HepG2 (cell line): ENCODE data around the gene FCER1G. TPM values are rescaled to one million over a fixed set of nuclear protein-coding genes. Genes with fewer than 3 reads are reported as not detected.
A peak's percentile ranks its signal among the peaks of the same experiment; 100 is the strongest.

Experiments
- AHR ChIP-seq: IDR thresholded peaks from 2 replicates; pipeline ENCODE4 v1.6.1; 2018; ENCODE audit warnings: missing genetic modification reagents, missing compliant biosample characterization
- DNMT3B ChIP-seq: conservative IDR thresholded peaks from 2 replicates; pipeline ENCODE4 v1.6.1; 2016; ENCODE audit warnings: missing biosample characterization, control low read depth
- E2F2 ChIP-seq: sonication (generic); formaldehyde crosslinking; IDR thresholded peaks from 2 replicates; pipeline ENCODE4 v1.4.0; 2020; ENCODE audit warnings: missing genetic modification reagents, borderline replicate concordance
- IRF9 ChIP-seq: sonication (generic); formaldehyde crosslinking; IDR thresholded peaks from 2 replicates; pipeline ENCODE4 v1.8.0; 2022; ENCODE audit warnings: missing genetic modification reagents, mild to moderate bottlenecking, borderline replicate concordance
- JARID2 ChIP-seq: sonication (generic); formaldehyde crosslinking; IDR thresholded peaks from 2 replicates; pipeline ENCODE4 v1.8.1; 2023; ENCODE audit warnings: missing genetic modification reagents, inconsistent platforms; ENCODE audit not compliant: insufficient replicate concordance
- KAT2B ChIP-seq: fragments of 150-350 bp; IDR thresholded peaks from 2 replicates; pipeline ENCODE4 v1.6.1; 2014; ENCODE audit warnings: low read depth, low read length, borderline replicate concordance
- NCOA5 ChIP-seq: sonication (generic); formaldehyde crosslinking; IDR thresholded peaks from 2 replicates; pipeline ENCODE4 v1.4.0; 2020; ENCODE audit warnings: missing genetic modification reagents
- NONO ChIP-seq, 2 experiments: fragments of 450-650 bp in 1 of 2; sonication (generic) in 1 of 2; formaldehyde crosslinking in 1 of 2; IDR thresholded peaks in 1 of 2; conservative IDR thresholded peaks in 1 of 2; 2 replicates each; pipeline versions ENCODE4 v1.6.1 to v1.8.0; 2017 to 2022; ENCODE audit warnings: mild to moderate bottlenecking in 1 of 2, missing genetic modification reagents in 1 of 2, moderate library complexity in 1 of 2
- SALL1 ChIP-seq: sonication (generic); formaldehyde crosslinking; IDR thresholded peaks from 2 replicates; pipeline ENCODE4 v1.8.0; 2022; ENCODE audit warnings: mild to moderate bottlenecking, missing genetic modification reagents
- TGIF2 ChIP-seq: IDR thresholded peaks from 2 replicates; pipeline ENCODE4 v1.6.1; 2016; ENCODE audit warnings: control low read depth, missing compliant biosample characterization
- ZBTB1 ChIP-seq: sonication (generic); formaldehyde crosslinking; IDR thresholded peaks from 2 replicates; pipeline ENCODE4 v1.4.0; 2020; ENCODE audit warnings: missing genetic modification reagents, borderline replicate concordance
- ZC3H13 ChIP-seq: sonication (generic); formaldehyde crosslinking; IDR thresholded peaks from 2 replicates; pipeline ENCODE4 v1.8.1; 2023; ENCODE audit warnings: mild to moderate bottlenecking, missing genetic modification reagents, moderate library complexity
- ZFP36L2 ChIP-seq: sonication (generic); formaldehyde crosslinking; IDR thresholded peaks from 2 replicates; pipeline ENCODE4 v1.4.0; 2020; ENCODE audit warnings: missing genetic modification reagents
- ZNF296 ChIP-seq: sonication (generic); formaldehyde crosslinking; conservative IDR thresholded peaks from 2 replicates; pipeline ENCODE4 v1.5.0; 2020; ENCODE audit warnings: mild to moderate bottlenecking, missing genetic modification reagents
- ZNF496 ChIP-seq: sonication (generic); formaldehyde crosslinking; IDR thresholded peaks from 2 replicates; pipeline ENCODE4 v1.8.1; 2023; ENCODE audit warnings: mild to moderate bottlenecking, moderate library complexity, missing genetic modification reagents; ENCODE audit not compliant: insufficient replicate concordance
- ZNF563 ChIP-seq: sonication (generic); formaldehyde crosslinking; IDR thresholded peaks from 2 replicates; pipeline ENCODE4 v1.8.0; 2022; ENCODE audit warnings: mild to moderate bottlenecking, moderate library complexity, missing genetic modification reagents
- ZNF572 ChIP-seq: sonication (generic); formaldehyde crosslinking; IDR thresholded peaks from 2 replicates; pipeline ENCODE4 v1.5.1; 2020; ENCODE audit warnings: mild to moderate bottlenecking, missing genetic modification reagents
- ZNF614 ChIP-seq: IDR thresholded peaks from 2 replicates; pipeline ENCODE4 v1.6.1; 2018; ENCODE audit warnings: missing biosample characterization, missing genetic modification reagents, inconsistent platforms, borderline replicate concordance
- ZNF704 ChIP-seq: sonication (generic); formaldehyde crosslinking; IDR thresholded peaks from 2 replicates; pipeline ENCODE4 v1.8.1; 2023; ENCODE audit warnings: mild to moderate bottlenecking, inconsistent platforms, moderate library complexity, missing genetic modification reagents, borderline replicate concordance
- ZNF747 ChIP-seq: sonication (generic); formaldehyde crosslinking; IDR thresholded peaks from 2 replicates; pipeline ENCODE4 v1.8.1; 2023; ENCODE audit warnings: missing genetic modification reagents, mild to moderate bottlenecking, borderline replicate concordance
- polyA plus RNA-seq, 8 experiments: library from polyadenylated mRNA; depleted of rRNA in 3 of 8; stranded (reverse) in 7 of 8; unstranded in 1 of 8; fragments of >200 nt; fragmentation: Illumina TruSeq in 4 of 8; extraction: Trizol in 4 of 8; gene quantifications; 2 replicates each; pipeline versions ENCODE4 v1.2.1 to v1.2.3, GENCODE V29; 2011 to 2016; ENCODE audit warnings: low read depth in 4 of 8, missing spikeins in 1 of 8, mixed read lengths in 1 of 8; ENCODE audit not compliant: insufficient read depth in 1 of 8
- total RNA-seq, 5 experiments: library from RNA; depleted of rRNA; stranded (reverse); fragments of >200 nt; fragmentation: Illumina TruSeq; extraction: Trizol; gene quantifications; 2 replicates each; pipeline ENCODE4 v1.2.3, GENCODE V29; 2016; ENCODE audit warnings: low read depth in 1 of 5
- TF ChIP-seq, protein P1 (sequence below): sonication (generic); formaldehyde crosslinking; IDR thresholded peaks from 2 replicates; pipeline ENCODE4 v1.4.0; 2020; ENCODE audit warnings: low read depth, mild to moderate bottlenecking, missing genetic modification reagents

Gene FCER1G
- total and polyA plus RNA-seq, 2 of the 13 experiments (the other 11 are each of a cell fraction or from before 2014, with no cell fraction given): 1.3 to 6.4 TPM

DNA sequence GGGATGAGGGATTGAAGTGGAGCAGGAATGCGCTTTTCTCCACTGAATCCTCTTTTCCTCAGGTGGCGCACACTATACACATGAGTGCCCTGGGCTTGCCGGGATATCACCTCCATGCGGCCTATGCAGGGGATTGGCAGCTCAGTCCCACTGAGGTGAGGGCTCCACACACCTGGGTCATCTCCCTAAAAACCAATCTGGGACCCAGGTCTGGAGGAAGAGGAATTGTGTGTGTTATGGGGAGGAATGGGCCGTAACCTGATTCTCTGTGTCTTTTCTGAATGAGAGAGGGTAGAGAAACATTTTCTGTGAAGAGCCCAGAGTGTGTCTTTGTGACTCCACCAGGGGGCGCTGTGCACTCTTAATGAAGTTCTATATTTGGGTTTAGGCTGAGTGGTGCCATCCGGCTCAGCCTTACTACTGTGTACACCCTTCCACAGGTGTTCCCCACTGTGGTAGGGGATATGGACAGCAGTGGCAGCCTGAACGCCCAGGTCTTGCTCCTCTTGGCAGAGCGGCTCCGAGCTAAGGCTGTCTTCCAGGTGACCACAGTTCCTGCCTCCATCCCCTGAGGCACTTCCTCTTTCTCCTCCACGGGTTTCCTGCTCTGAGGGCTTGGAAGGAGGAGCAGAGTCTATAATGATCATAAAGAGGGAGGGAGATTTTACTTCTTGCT is 12.2 kb downstream of the FCER1G start (continued):
- 0 out of 2 replicates have a peak, but pooled peaks have one; percentile 14 for TF ChIP-seq IRF9
- TF ChIP-seq JARID2: no peak
- TF ChIP-seq ZNF572: no peak
- TF ChIP-seq KAT2B: no peak
- TF ChIP-seq E2F2 (CRISPR knock-in tag): no peak
- 0 out of 2 replicates have a peak, but pooled peaks have one; percentile 15 for TF ChIP-seq ZNF614 (CRISPR knock-in tag)
- no peak; the same call in 1 of the 2 replicates for TF ChIP-seq DNMT3B (CRISPR knock-in tag)
- TF ChIP-seq SALL1 (CRISPR knock-in tag): peak; percentile 53
- no peak for TF ChIP-seq ZC3H13 (CRISPR knock-in tag)
- TF ChIP-seq ZNF563 (CRISPR knock-in tag): 0 out of 2 replicates have a peak, but pooled peaks have one; percentile 47
- no peak for TF ChIP-seq ZNF496
- TF ChIP-seq ZBTB1 (CRISPR knock-in tag): no peak
- no peak for TF ChIP-seq AHR (CRISPR knock-in tag)
- TF ChIP-seq, protein P1, sequence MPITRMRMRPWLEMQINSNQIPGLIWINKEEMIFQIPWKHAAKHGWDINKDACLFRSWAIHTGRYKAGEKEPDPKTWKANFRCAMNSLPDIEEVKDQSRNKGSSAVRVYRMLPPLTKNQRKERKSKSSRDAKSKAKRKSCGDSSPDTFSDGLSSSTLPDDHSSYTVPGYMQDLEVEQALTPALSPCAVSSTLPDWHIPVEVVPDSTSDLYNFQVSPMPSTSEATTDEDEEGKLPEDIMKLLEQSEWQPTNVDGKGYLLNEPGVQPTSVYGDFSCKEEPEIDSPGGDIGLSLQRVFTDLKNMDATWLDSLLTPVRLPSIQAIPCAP: no peak
- TF ChIP-seq ZNF296 (CRISPR knock-in tag): no peak
- 0 out of 2 replicates have a peak, but pooled peaks have one; percentile 35 for TF ChIP-seq ZNF704 (CRISPR knock-in tag)
- no peak for TF ChIP-seq NCOA5 (CRISPR knock-in tag)
- no peak for TF ChIP-seq ZNF747 (CRISPR knock-in tag)
- no peak for TF ChIP-seq NONO (IDR thresholded peaks at IDR 0.05)
- TF ChIP-seq NONO (CRISPR knock-in tag; conservative IDR thresholded peaks at IDR 0.05): peak; percentile 57; the same call in 1 of the 2 replicates
- peak; percentile 63; the same call in 1 of the 2 replicates for TF ChIP-seq TGIF2 (CRISPR knock-in tag)
- TF ChIP-seq ZFP36L2: no peak
